ENCODE results near the gene ANO2.

DNA sequence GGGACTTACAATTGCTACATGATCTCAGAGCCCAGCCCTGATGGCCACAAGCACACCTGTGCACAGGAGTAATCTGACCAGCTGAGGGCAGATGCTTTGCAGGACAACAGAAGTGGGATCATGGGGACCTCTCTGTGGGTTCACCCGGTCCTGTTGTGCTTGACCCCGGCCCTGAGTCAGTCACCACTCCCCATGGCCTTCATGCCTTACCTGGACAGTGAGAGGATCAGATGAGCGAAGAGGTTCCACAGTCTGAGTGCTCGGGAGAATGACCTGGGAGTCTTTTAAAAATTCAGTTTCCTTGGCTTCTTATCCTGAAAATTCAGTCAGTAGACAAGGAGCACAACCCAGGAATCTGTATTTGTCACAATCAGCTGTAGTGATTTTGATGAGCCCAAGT is 425.0 kb downstream of the ANO2 start:
- TF ChIP-seq, protein P1, sequence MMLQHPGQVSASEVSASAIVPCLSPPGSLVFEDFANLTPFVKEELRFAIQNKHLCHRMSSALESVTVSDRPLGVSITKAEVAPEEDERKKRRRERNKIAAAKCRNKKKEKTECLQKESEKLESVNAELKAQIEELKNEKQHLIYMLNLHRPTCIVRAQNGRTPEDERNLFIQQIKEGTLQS (IDR thresholded peaks at IDR 0.05): no peak
- TF ChIP-seq, protein P2, sequence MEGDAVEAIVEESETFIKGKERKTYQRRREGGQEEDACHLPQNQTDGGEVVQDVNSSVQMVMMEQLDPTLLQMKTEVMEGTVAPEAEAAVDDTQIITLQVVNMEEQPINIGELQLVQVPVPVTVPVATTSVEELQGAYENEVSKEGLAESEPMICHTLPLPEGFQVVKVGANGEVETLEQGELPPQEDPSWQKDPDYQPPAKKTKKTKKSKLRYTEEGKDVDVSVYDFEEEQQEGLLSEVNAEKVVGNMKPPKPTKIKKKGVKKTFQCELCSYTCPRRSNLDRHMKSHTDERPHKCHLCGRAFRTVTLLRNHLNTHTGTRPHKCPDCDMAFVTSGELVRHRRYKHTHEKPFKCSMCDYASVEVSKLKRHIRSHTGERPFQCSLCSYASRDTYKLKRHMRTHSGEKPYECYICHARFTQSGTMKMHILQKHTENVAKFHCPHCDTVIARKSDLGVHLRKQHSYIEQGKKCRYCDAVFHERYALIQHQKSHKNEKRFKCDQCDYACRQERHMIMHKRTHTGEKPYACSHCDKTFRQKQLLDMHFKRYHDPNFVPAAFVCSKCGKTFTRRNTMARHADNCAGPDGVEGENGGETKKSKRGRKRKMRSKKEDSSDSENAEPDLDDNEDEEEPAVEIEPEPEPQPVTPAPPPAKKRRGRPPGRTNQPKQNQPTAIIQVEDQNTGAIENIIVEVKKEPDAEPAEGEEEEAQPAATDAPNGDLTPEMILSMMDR (IDR thresholded peaks at IDR 0.05; ENCODE audit: low read depth, low read length, missing input control): no peak
- no peak for TF ChIP-seq GABPA (IDR thresholded peaks at IDR 0.05 in 1 of 2, conservative IDR thresholded peaks at IDR 0.05 in 1 of 2)
- no peak for TF ChIP-seq HNF4G (IDR thresholded peaks at IDR 0.05)
- no peak for TF ChIP-seq RAD21 (IDR thresholded peaks at IDR 0.05)
- no peak for TF ChIP-seq JUND (IDR thresholded peaks at IDR 0.05)
- TF ChIP-seq, protein P3, sequence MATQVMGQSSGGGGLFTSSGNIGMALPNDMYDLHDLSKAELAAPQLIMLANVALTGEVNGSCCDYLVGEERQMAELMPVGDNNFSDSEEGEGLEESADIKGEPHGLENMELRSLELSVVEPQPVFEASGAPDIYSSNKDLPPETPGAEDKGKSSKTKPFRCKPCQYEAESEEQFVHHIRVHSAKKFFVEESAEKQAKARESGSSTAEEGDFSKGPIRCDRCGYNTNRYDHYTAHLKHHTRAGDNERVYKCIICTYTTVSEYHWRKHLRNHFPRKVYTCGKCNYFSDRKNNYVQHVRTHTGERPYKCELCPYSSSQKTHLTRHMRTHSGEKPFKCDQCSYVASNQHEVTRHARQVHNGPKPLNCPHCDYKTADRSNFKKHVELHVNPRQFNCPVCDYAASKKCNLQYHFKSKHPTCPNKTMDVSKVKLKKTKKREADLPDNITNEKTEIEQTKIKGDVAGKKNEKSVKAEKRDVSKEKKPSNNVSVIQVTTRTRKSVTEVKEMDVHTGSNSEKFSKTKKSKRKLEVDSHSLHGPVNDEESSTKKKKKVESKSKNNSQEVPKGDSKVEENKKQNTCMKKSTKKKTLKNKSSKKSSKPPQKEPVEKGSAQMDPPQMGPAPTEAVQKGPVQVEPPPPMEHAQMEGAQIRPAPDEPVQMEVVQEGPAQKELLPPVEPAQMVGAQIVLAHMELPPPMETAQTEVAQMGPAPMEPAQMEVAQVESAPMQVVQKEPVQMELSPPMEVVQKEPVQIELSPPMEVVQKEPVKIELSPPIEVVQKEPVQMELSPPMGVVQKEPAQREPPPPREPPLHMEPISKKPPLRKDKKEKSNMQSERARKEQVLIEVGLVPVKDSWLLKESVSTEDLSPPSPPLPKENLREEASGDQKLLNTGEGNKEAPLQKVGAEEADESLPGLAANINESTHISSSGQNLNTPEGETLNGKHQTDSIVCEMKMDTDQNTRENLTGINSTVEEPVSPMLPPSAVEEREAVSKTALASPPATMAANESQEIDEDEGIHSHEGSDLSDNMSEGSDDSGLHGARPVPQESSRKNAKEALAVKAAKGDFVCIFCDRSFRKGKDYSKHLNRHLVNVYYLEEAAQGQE (IDR thresholded peaks at IDR 0.05): no peak
- no peak for TF ChIP-seq EGR1 (IDR thresholded peaks at IDR 0.05; ENCODE audit: low read depth in 2 of 2)

All from liver (tissue), 3 donors.